HG02884 (cell line): ENCODE measurements around the gene DOCK3.
A peak's percentile ranks its signal among the peaks of the same experiment; 100 is the strongest.
"Not testable (repeated sequence)": the region's sequence is repeated elsewhere in the genome, so short reads cannot be mapped to it uniquely, and the experiment has no call there.

Experiments used
- ATAC-seq: cut with Tn5 transposase; IDR thresholded peaks from one replicate; pipeline ENCODE4 v1.9.1; 2021; ENCODE audit warnings: mild to moderate bottlenecking, moderate library complexity; ENCODE audit not compliant: unreplicated experiment

DOCK3 gene

DNA sequence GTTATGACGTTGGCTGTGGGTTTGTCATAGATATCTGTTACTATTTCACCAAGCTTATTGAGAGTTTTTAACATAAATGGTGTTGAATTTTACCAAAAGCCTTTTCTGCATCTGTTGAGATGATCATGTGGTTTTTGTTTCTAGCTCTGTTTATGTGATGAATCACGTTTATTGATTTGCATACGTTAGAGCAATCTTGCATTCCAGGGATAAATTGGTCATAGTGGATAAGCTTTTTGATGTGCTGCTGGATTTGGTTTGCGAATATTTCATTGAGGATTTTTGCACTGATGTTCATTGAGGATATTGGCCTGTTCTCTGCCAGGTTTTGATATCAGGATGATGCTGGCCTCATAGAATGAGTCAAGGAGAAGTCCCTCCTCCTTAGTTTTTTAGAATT, 117.8 kb downstream of the DOCK3 start:
- ATAC-seq, result no peak

DNA sequence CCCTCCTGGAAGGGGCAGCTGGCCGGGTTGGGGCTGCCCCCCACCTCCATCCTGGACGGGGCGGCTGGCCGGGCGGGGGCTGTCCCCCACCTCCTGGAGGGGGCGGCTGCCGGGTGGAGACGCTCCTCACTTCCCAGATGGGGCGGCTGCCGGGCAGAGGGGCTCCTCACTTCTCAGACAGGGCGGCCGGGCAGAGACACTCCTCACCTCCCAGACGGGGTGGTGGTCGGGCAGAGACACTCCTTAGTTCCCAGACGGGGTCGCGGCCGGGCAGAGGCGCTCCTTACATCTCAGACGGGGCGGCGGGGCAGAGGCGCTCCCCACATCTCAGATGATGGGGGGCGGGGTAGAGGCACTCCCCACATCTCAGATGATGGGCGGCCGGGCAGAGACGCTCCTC, 129.1 kb downstream of the DOCK3 start:
- not testable (repeated sequence) for ATAC-seq

DNA sequence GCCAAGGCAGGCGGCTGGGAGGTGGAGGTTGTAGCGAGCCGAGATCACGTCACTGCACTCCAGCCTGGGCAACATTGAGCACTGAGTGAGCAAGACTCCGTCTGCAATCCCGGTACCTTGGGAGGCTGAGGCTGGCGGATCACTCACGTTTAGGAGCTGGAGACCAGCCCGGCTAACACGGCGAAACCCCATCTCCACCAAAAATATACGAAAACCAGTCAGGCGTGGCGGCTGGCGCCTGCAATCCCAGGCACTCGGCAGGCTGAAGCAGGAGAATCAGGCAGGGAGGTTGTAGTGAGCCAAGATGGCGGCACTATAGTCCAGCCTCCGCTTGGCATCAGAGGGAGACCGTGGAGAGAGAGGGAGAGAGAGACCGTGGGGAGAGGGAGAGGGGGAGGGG, 129.6 kb downstream of the DOCK3 start:
- not testable (repeated sequence) for ATAC-seq

DNA sequence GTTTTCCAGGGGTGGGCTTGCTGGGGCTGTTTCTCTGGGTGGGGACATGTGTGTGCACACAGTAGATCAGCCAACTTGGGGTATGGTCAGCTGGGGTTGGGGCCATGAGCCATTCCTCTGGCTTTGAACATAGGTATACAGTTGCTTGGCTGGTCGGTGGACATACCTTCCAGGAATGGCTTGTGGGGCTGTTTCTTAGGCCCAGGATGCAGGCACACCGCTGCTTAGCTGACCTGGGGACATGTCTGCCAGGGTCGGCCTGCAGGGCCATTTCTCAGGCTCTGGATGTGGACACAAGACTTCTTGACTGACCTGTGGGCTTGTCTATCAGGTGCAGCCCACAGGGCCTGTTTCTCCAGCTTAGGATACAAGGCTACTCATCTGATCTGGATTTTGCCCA, 130.6 kb downstream of the DOCK3 start:
- ATAC-seq, result no peak

DNA sequence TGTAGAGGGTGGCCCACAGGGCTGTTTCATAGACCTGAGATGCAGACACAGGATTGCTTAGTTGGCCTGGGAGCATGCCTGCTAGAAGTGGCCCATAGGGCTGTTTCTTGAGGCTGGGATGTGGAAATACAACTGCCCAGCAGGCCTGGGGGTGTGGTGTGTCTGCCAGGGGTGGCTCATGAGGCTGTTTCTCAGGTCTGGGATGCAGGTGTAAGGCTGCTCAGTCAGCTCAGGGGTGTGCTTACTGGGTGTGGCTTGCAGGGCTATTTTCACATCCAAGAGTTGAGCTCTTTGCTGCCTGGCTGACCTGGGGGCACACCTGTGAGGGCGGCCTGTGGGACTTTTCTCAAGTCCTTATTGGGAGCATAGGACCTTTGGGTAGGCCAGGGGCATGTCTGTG, 131.3 kb downstream of the DOCK3 start:
- no peak for ATAC-seq

DNA sequence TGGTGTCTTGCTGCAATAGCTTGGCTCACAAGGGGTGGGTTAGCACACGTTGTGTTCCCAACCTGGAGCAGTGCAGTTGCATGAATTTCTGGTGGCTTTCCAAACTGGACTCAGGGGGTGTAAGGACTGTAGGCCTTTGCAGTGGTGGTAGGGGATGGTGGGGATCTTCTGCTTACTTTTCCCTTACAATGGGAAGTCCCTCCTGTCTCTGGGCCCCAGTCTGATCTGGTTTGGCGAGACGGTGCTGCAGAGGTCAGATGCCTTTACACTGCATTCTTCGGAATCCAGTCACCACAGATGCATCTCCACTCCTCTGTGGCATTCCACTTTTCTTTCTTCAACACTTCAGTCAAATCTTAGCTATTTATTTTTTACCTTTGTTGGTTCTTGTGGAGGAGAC, 132.1 kb downstream of the DOCK3 start:
- no peak for ATAC-seq

DNA sequence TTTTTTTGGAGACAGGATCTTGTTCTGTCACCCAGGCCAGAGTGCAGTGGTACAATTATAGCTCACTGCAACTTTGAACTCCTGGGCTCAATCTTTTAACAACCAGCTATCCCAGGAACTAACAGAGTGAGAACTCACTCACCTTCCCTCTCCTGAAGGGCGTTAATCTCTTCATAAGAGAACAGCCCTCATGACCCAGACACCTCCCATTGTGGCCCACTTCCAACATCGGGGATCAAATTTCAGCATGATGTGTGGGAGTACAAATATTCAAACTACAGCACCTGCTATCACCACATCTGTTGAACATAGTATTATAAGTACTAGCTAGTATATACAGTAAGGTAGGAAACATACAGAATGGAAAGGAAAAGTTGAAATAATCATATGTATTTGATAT, 132.5 kb downstream of the DOCK3 start:
- ATAC-seq, result no peak

DNA sequence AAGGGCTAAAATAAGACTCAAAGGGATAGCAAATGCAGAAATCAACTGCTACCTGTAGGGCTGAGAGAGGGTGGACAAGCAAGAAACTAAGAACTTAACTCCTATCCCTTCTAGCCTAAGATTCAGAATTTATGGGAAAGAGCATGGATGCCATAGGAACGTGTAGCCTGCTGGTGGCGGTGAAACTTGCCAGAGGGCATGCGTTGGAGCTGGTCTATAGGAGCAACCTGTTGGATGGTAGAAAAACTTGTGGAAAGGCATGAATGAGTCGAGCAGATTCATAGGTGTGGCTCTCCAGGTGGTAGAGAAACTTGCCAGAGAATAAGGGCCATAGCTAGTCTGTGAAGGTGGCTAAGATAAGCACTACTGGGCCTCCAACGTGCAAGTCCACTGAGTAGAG, 137.2 kb downstream of the DOCK3 start:
- no peak for ATAC-seq

DNA sequence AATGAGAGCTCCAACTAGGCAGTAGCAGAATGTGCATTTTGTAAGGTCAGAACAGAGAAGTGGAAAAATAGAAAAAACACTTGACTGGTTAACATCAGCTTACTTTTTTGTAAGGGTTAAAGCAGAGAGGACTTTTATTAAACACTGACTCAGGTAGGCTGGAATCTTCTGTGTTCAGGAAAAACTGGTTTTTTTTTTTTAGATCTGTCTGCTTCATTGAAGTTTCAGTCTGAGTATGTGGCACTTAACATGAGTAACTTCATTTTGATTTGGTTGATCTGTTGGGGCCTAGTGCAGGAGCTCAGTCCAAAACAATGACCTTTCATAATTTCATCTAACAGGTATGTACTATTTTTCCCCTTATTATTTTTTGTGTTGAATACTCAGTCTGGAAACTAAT, 141.1 kb downstream of the DOCK3 start:
- no peak for ATAC-seq

DNA sequence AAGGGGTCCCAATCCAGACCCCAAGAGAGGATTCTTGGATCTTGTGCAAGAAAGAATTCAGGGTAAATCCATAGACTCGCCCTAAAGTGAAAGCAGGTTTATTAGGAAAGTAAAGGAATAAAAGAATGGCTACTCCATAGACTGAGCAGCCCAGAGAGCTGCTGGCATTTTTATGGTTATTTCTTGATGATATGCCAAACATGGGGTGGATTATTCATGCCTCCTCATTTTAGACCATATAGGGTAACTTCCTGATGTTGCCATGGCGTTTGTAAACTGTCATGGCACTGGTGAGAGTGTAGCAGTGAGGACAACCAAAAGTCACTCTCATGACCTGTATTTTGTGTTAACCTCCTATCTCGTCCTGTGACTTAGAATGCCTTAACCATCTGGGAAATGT, 142.2 kb downstream of the DOCK3 start:
- ATAC-seq, result no peak

DNA sequence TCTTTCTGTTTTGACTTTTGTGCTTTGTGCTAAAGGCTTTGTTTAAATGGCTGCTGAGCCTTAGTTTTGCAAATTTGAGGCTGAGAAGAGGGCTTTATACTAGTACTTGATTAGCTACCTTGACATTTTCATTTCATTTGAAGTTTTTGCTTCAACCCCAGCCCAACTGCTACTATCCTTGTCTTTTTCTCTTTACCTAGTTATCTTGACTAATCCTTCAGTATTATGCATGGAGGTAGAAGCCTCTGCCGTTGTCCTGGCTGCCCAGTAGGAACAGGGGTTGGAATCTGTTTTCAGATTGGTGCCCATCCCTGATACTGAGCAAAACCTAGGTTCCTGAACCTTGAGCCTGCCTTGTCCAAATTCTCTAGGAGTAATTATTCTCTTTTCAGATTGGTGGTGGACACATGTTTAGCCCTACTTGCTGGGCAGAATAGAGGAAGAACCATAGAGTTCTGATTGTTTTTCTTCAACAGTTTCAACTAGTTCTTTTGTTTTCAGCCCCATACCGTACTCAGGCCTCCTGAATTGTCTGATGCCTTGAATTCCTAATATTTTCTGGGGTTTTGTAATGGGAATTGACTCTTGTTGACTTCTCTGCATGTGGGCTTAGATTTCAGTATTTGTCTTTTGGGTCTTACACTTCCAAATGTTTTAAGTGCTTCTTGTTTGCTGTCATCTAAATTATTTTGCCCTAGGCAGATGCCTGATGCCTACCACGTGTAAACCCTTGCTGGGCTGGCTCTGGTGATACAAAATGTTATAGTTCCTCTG, 143.2 kb downstream of the DOCK3 start:
- ATAC-seq, result no peak

DNA sequence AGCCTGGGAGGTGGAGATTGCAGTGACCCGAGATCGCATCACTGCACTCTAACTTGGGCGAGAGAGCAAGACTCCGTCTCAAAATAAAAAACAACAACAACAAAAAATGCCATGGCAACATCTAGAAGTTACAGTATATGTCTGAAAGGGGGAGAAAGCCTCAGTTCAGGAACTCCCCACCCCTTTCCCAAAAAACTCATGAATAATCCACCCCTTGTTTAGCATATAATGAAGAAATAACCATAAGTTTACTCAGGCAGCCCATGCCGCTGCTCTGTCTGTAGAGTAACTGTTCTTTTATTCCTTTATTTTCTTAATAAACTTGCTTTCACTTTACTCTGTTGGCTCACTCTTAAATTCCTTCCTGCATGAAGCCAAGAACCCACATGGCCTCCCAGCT, 145.2 kb downstream of the DOCK3 start:
- ATAC-seq, result no peak

DNA sequence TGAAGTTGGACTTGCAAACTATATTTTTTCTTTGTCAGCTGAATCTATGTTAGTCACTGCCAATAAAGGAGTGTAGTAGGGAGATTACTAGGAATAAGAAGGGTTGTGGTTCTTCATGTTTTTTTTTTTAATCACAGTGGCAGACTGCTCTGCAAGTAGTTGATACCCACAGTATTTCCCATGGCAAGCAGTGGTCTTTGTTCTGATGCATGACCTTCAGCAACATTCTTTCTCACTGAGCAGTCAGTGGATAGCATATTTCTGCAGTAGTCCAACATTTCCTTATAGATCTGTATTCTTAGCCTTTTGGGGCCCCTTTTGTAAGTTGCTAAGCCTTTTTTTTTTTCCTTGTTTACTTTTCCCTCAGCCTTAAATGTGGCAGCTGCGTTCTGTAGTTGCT, 151.1 kb downstream of the DOCK3 start:
- ATAC-seq, result no peak

DNA sequence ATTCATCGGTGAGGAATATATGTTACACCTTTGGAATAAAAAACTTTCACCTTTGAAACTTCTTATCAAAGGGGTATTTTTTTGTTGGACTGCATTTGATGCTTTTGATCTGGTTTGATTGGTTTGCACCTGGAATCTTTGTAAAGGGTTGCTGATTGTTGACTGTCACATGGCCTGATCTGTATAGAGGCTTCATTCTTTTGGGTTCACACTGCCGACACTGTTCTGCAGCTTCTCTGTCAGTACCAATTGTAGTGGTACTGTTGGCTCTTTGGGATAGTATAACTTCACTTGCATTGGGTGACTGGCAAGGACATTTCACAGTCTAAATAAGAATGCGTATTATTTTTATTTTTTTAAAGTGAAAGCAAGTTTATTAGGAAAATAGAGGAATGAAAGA, 155.7 kb downstream of the DOCK3 start:
- no peak for ATAC-seq

DNA sequence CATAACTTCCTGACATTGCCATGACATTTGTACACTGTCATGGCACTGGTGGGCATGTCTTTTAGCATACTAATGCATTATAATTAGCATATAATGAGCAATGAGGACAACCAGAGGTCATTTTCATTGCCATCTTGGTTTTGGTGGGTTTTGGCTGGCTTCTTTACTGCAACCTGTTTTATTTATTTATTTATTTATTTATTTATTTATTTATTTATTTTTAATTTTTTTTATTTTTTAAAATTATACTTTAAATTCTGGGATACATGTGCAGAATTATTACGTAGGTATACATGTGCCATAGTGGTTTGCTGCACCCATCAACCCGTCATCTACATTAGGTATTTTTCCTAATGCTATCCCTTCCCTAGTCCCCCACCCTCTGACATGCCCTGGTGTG, 156.3 kb downstream of the DOCK3 start:
- not testable (repeated sequence) for ATAC-seq

DNA sequence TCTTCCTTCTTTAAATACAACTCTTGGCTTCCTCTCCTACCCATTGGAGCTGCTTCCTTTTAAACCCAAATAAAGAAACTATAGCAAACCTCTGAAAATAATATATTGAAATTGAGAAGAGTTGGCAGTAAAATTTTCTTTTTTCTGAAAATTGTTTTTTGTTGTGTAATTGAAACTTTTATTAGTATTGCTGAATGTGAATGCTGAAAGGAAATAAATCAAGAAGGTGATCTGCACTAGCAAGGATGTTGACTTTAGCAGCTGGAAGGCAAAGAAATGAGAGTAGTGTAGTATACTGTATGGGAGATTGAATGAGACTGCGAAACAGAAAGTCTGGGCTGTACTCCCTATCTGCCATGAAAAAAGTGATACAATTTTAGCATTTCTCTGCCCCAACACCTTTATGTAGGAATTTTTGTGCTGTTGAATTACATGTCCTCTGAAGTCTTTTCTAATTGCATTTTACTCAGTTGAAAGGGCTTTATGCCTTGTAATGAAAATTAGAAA, 166.3 kb downstream of the DOCK3 start:
- no peak for ATAC-seq

DNA sequence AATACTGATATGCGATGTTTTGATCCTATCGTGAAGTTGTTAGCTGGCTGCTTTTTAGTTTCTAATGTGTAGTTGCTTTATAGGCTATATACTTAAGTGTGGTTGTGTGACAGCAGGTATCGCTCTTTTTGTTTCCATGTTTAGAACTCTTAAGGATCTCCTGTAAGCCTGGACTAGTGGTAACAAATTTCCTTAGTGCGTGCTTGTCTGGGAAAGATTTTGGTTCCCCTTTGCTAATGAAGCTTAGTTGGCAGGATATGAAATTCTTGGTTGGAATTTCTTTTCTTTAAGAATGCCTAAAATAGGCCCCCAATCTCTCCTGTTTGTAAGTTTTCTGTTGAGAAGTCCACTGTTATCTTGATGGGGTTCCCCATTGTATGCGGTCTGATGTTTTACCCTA, 173.6 kb downstream of the DOCK3 start:
- ATAC-seq, result no peak

DNA sequence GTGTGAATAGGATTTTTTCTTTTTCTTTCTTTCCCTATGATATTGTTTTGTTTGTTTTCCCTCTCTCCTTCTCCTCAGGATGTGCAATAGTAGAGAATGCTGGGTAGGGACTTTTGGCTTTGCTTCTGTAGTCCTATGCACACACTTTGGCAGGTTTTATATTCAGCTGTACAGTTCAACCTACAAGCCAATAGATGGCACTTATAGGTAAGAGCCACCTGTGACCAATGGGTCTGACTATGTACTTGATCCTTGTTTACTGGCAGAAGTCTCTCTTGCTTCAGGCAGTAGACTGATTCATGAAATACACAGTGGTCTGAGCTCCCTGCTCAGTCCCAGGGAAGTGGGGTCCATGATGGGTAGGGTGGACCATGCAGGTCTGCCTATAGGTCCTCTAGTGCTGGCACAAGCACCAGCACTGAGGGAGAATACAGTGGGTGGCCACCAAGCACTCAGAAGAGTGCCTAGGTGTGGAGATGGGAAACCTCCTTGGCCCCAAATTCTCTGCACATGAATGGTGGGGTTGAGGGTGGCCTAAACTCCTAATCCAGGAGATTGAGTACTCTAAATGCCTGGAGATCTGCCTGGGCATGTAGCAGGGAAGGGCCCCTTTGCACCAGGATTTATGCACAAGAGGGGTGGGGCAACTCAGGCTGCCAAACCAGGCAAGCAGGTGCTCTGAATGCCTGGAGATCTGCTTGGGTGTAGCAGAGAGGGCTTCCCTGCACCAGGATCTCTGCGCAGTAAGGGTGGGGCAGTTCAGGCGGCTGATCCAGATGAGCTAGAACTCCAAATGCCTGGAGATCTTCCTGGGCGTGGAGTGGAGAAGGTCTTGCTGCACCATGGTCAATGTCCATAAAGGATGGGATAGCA, 176.1 kb downstream of the DOCK3 start:
- ATAC-seq, result no peak

DNA sequence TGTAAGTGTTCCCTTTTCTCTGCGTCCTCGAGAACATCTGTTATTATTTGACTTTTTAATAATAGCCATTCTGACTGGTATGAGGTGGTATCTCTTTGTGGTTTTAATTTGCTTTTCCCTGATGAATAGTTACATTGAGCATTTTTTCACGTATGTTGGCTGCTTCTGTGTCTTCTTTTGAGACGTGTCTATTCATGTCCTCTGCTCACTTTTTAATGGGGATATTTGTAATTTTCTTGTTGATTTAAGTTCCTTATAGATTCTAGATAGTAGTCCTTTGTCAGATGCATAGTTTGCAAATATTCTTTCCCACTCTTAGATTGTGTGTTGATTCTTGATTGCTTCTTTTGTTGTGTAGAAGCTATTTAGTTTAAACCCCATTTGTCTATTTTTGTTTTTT, 179.2 kb downstream of the DOCK3 start:
- ATAC-seq, result no peak

DNA sequence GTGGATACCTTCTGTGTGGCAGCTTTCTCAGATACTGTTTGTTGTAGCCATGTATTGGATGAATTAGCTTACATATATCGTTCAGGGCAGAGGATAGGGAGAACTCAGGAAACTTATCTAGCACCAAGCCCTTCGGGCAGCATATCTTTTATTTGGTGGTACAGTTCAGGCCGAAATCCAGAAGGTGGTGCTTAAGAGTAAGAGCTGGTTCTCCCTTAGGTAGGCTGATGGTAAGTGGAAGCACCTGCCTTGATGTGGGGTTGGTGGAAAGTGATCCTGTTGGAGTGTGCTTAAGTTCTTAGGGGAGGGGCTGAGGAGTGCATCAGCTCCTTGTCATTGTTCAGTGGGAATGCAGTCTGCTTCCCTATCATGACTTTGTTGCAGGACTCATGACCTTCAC, 187.5 kb downstream of the DOCK3 start:
- ATAC-seq, result no peak

DNA sequence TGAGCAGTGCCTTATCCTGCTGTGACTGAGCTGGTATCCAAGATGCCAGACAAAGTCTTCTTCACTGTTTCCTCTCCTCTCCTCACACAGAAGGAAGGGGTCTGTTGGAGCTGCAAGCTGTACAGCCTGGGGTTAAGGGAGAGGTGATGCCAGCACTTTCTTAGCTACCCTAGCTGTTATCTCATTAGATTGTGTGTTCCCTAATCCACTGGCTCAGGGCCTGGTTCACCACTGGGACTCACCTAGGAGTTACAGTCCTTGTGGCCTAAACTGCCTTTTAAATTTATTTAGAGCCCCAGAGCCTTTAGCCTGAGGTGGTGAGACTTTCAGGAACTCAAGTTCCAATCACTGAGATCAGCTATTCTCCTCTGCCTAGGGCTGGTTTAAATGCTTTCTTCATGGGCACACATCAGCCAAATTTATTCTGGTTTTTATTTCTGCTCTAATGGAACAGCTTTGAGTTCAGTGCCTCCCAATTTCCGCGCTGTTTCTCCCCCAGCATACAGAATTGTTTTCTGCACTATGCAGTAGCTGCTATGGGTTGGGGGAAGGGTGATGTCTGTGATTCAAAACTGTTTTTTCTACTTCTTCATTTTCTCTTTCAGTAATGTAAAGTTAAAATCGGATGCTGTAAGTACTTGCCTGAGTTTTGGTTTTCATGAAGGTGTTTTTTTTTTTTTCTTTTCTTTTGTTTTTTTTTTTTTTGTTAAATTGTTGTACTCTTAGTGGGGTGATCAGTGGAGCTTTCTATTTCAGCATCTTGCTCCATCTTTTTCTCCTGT, 198.8 kb downstream of the DOCK3 start:
- ATAC-seq, result peak; percentile 94
